Cardiac fibroblast (primary cell): ENCODE data around the gene UPF3A.
A peak's percentile ranks its signal among the peaks of the same experiment; 100 is the strongest.

Experiments
- DNase-seq, 2 donors: peaks; one replicate each; pipeline versions ENCODE4 v3.0.0 to v3.0.0-alpha.2; 2010; ENCODE audit warnings: low read depth in 2 of 2
- H3K4me3 ChIP-seq, 2 donors: replicated peaks in 1 of 2; 1 replicate in 1 of 2; 2 replicates in 1 of 2; pipeline ENCODE4 v1.5.1; 2011; ENCODE audit warnings: low read depth in 2 of 2, low read length in 2 of 2, mild to moderate bottlenecking in 2 of 2, moderate library complexity in 1 of 2
- TF ChIP-seq, protein P1 (sequence below): IDR thresholded peaks from one replicate; pipeline ENCODE4 v1.5.1; 2011; ENCODE audit warnings: low read depth, mild to moderate bottlenecking, low read length, inconsistent platforms

UPF3A gene

DNA sequence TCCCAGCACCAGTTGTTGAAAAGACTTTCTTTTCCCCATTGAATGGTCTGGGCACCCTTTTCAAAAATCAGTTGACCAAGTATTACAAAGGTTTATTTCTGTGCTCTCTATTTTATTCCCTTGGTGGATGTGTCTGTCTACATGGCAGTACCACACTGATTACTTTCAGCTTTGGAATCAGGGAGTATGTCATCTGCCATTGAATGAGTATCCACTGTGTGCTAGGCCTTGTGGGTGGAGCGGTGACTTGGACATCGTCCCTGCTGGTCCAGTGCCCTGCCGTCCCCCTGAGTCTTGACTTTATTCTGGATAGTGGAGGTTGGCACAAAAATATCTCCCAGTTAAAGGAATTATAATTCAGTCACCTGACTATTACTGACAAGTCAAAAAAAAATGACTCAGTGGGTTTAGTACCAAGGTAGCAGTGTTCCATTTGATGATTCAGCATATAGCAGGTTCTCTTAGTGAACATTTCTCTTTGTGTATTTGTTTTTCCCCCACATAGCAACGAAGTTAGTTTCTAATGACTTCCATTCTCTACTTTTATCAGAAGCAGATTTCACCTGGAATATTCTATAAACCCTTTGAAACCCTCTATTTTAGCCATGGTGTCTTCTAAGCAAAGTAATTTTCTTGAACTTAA is 3.9 kb downstream of the UPF3A start:
- TF ChIP-seq, protein P1, sequence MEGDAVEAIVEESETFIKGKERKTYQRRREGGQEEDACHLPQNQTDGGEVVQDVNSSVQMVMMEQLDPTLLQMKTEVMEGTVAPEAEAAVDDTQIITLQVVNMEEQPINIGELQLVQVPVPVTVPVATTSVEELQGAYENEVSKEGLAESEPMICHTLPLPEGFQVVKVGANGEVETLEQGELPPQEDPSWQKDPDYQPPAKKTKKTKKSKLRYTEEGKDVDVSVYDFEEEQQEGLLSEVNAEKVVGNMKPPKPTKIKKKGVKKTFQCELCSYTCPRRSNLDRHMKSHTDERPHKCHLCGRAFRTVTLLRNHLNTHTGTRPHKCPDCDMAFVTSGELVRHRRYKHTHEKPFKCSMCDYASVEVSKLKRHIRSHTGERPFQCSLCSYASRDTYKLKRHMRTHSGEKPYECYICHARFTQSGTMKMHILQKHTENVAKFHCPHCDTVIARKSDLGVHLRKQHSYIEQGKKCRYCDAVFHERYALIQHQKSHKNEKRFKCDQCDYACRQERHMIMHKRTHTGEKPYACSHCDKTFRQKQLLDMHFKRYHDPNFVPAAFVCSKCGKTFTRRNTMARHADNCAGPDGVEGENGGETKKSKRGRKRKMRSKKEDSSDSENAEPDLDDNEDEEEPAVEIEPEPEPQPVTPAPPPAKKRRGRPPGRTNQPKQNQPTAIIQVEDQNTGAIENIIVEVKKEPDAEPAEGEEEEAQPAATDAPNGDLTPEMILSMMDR, result no peak
- peak in 1 of 2 donors; percentile 17 for DNase-seq
- no peak overlapping the region for H3K4me3 ChIP-seq

DNA sequence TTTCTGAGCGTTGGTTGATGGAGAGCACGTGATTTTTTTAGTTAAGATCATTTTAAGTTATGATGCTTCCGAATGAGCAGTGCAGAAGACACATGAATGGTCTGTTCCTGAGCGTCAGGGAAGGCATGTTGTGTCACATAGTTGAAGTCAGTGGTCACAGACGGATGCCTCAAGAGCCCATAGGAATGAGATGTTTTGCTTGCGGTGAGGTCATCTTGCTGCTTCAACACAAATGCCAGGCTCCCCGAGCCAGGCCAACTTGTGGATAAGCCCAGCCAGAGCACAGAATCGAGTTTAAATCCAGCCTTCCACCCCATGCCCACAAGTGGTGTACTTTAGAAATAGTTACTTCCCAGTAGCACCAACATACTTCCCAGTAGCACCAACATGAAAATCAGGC is 5.4 kb downstream of the UPF3A start:
- H3K4me3 ChIP-seq, result no peak overlapping the region
- peak in 1 of 2 donors; percentile 22 for DNase-seq
- TF ChIP-seq, protein P1, result no peak

DNA sequence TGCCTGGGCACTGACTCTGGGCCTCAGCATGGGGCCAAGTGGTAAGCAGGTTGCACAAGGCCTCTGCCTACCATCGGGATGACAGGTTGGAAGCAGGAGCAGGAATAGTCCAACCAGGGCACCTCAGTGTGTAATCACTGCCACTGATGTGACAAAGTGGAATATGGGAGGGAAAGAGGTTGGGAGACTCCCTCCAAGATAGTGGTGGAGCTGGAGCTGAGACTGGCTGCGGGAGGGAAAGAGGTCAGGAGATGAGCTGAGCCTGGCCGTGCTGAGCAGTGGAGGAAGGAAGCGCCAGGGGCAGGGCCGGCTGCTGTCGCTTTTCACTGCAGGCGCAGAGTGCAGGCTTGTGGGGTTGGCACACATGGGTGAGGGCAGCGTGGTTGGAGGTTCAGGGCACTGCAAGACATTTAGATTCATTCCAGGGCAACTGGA is 6.8 kb downstream of the UPF3A start:
- no peak overlapping the region for H3K4me3 ChIP-seq
- no peak for DNase-seq
- TF ChIP-seq, protein P1, result no peak

DNA sequence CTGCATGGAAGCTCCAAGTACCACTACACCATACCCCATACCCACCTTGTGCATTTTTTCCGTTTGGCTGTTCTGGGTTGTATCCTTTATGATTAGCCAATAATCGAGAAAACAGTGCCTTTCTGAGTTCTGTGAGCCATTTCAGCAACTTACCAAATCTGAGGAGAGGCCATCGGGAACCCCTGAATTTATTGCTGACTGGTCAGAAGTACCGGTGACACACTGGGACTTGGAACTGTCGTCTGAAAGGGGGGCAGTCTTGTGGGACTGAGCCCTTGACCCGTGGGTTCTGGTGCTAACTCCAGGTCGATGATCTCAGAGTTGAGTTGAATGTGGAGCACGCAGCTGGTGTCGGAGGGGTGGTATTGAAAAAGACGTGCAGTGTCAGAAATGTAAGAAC is 15.0 kb downstream of the UPF3A start:
- H3K4me3 ChIP-seq, result no peak overlapping the region
- TF ChIP-seq, protein P1, result no peak
- no peak for DNase-seq

DNA sequence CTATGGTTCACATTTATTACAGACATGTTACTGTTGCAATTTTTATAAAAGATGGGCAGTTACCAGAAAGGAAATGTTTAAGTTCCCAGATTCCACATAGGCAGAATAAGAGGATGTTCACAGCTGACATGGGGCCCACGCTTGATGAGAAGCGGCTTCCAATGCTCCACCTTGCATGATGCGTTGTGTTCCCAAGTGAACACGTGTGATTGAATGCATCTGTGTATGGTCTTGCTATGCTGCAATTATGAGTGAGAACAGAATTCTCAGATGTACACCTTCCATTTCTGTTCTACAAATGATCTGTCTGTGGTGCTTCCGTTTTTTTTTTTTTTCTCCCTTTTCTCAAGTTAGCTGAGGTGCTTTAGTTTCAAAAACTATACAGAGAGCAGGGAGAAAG is 15.5 kb downstream of the UPF3A start:
- TF ChIP-seq, protein P1, result no peak
- no peak overlapping the region for H3K4me3 ChIP-seq
- no peak for DNase-seq

DNA sequence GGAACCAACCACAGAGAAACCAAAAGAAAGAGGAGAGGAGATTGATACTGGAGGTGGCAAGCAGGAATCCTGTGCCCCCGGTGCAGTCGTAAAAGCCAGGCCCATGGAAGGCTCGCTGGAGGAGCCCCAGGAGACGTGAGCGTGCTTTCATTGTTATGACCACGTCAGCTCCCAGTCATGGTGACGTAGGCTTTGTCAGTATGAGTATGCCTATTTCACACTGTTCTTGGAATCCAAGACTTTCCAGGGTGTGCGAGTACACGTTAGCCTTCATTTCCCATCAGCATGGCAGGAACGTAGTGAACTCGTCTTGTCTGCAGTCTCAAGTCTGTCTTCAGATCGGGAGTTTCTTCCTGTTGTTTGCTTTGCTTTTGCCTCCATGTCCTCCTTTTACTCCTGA is 17.5 kb downstream of the UPF3A start:
- TF ChIP-seq, protein P1, result no peak
- no peak overlapping the region for H3K4me3 ChIP-seq
- DNase-seq, result no peak
